A549 (cell line): Measurements from ENCODE around the gene TMEM232. TPM values are rescaled to one million over a fixed set of nuclear protein-coding genes. Genes with fewer than 3 reads are reported as not detected.

Experiments
- ATAC-seq, 2 experiments: fragments of 200-7000 bp in 1 of 2; fragments of >200 bp in 1 of 2; cut with Nextera tagmentation in 1 of 2; cut with Tn5 transposase in 1 of 2; 3 replicates each; pipeline versions ENCODE4 v1.8.0 to v1.9.1; 2018 to 2020; ENCODE audit warnings: mild to moderate bottlenecking in 1 of 2, moderate library complexity in 1 of 2
- CTCF ChIA-PET: fragments of 300-600 bp; sonication (Branson Sonifier 250); formaldehyde crosslinking; extraction: SDS; loops from one replicate; lab custom pipeline; 2021; ENCODE audit warnings: antibody characterized with exemption, inconsistent platforms; lab: Yijun Ruan, JAX
- POLR2A ChIA-PET: fragments of 350-600 bp; formaldehyde crosslinking; extraction: SDS; loops from one replicate; lab custom pipeline; 2021; ENCODE audit warnings: antibody characterized with exemption, inconsistent platforms; lab: Yijun Ruan, JAX
- DNase-seq, 2 experiments: peaks; one replicate each; pipeline versions ENCODE4 v3.0.0 to v3.0.0-alpha.2; 2011 to 2016; ENCODE audit warnings: low read depth in 1 of 2, low spot score in 1 of 2
- FAIRE-seq: peaks from 2 replicates; lab custom pipeline; 2011; peaks lifted over from hg19 to GRCh38; lab: Jason Lieb, UNC
- H3K27ac ChIP-seq, 2 experiments: fragments of >200 bp; sonication (Bioruptor Twin); formaldehyde crosslinking; 3 replicates each; pipeline ENCODE4 v1.5.1; 2016 to 2017
- H3K4me1 ChIP-seq: fragments of >200 bp; sonication (Bioruptor Twin); formaldehyde crosslinking; 3 replicates; pipeline ENCODE4 v1.6.1; 2016
- H3K4me2 ChIP-seq: fragments of >200 bp; sonication (Bioruptor Twin); formaldehyde crosslinking; 3 replicates; pipeline ENCODE4 v1.6.1; 2016
- H3K4me3 ChIP-seq: fragments of >200 bp; sonication (Bioruptor Twin); formaldehyde crosslinking; 3 replicates; pipeline ENCODE4 v1.5.1; 2016
- H3K9me3 ChIP-seq: fragments of >200 bp; sonication (Bioruptor Twin); formaldehyde crosslinking; 3 replicates; pipeline ENCODE4 v1.6.1; 2016
- ATOH8 ChIP-seq: fragments of 250-450 bp; sonication (Bioruptor Pico); IDR thresholded peaks from 2 replicates; pipeline ENCODE4 v1.5.0; 2020; ENCODE audit warnings: low read depth, mild to moderate bottlenecking, moderate library complexity
- CBX8 ChIP-seq: fragments of 200-600 bp; sonication (generic); IDR thresholded peaks from 2 replicates; pipeline ENCODE4 v1.6.1; 2016
- CHD2 ChIP-seq: fragments of 150-350 bp; IDR thresholded peaks from 2 replicates; pipeline ENCODE4 v1.6.1; 2014; ENCODE audit warnings: low read length; ENCODE audit not compliant: partially characterized antibody
- EHF ChIP-seq: fragments of 250-450 bp; sonication (Bioruptor Pico); IDR thresholded peaks from 2 replicates; pipeline ENCODE4 v1.5.0; 2020; ENCODE audit warnings: mild to moderate bottlenecking
- EHMT2 ChIP-seq: fragments of 200-600 bp; sonication (generic); IDR thresholded peaks from 2 replicates; pipeline ENCODE4 v1.6.1; 2016; ENCODE audit warnings: antibody characterized with exemption, low read depth, mild to moderate bottlenecking, moderate library complexity
- FOSL2 ChIP-seq, 2 experiments: fragments of 450-650 bp in 1 of 2; fragments of >200 bp in 1 of 2; sonication (Bioruptor Twin) in 1 of 2; formaldehyde crosslinking; IDR thresholded peaks; 2 replicates each; pipeline versions ENCODE4 v1.5.0 to v1.6.1; 2016 to 2020; ENCODE audit warnings: mild to moderate bottlenecking in 1 of 2, moderate library complexity in 1 of 2
- HOXA7 ChIP-seq: fragments of 250-450 bp; sonication (Bioruptor Pico); IDR thresholded peaks from 2 replicates; pipeline ENCODE4 v1.5.0; 2020; ENCODE audit warnings: mild to moderate bottlenecking, moderate library complexity
- HOXB13 ChIP-seq: fragments of 250-450 bp; sonication (Bioruptor Pico); IDR thresholded peaks from 2 replicates; pipeline ENCODE4 v1.5.0; 2020; ENCODE audit warnings: low read depth, mild to moderate bottlenecking, moderate library complexity
- JUNB ChIP-seq: fragments of >200 bp; sonication (Bioruptor Twin); formaldehyde crosslinking; IDR thresholded peaks from 2 replicates; pipeline ENCODE4 v1.6.1; 2016
- KDM1A ChIP-seq: fragments of 200-600 bp; sonication (generic); IDR thresholded peaks from 2 replicates; pipeline ENCODE4 v1.6.1; 2016; ENCODE audit warnings: low read depth, mild to moderate bottlenecking
- KDM5A ChIP-seq: fragments of 200-600 bp; sonication (generic); IDR thresholded peaks from 2 replicates; pipeline ENCODE4 v1.6.1; 2016; ENCODE audit warnings: antibody characterized with exemption, mild to moderate bottlenecking
- MAFK ChIP-seq: fragments of 450-650 bp; IDR thresholded peaks from 2 replicates; pipeline ENCODE4 v1.6.1; 2014; ENCODE audit not compliant: partially characterized antibody
- NFE2L2 ChIP-seq: fragments of 150-350 bp; conservative IDR thresholded peaks from 2 replicates; pipeline ENCODE4 v1.6.1; 2014; ENCODE audit warnings: low read length
- NPAS2 ChIP-seq: fragments of 250-450 bp; sonication (Bioruptor Pico); IDR thresholded peaks from 2 replicates; pipeline ENCODE4 v1.8.0; 2022; ENCODE audit warnings: mild to moderate bottlenecking, moderate library complexity, borderline replicate concordance
- POLR2A ChIP-seq: IDR thresholded peaks from 2 replicates; pipeline ENCODE4 v1.6.1; 2012; ENCODE audit warnings: mild to moderate bottlenecking, low read length
- POLR2AphosphoS2 ChIP-seq: conservative IDR thresholded peaks from 2 replicates; pipeline ENCODE4 v1.6.1; 2012; ENCODE audit warnings: low read length, improper control_type of control experiment, inconsistent platforms
- RAD21 ChIP-seq, 2 experiments: fragments of >200 bp in 1 of 2; sonication (Bioruptor Twin) in 1 of 2; formaldehyde crosslinking in 1 of 2; IDR thresholded peaks in 1 of 2; conservative IDR thresholded peaks in 1 of 2; 2 replicates in 1 of 2; 3 replicates in 1 of 2; pipeline ENCODE4 v1.6.1; 2012 to 2018; ENCODE audit warnings: inconsistent platforms in 1 of 2
- RARB ChIP-seq: fragments of 250-450 bp; sonication (Bioruptor Pico); IDR thresholded peaks from 2 replicates; pipeline ENCODE4 v1.8.0; 2021; ENCODE audit warnings: mild to moderate bottlenecking, moderate library complexity
- RCOR1 ChIP-seq: fragments of 150-350 bp; IDR thresholded peaks from 2 replicates; pipeline ENCODE4 v1.6.1; 2014; ENCODE audit warnings: antibody characterized with exemption, low read length, low read depth
- RFX5 ChIP-seq: fragments of 450-650 bp; IDR thresholded peaks from 2 replicates; pipeline ENCODE4 v1.7.1; 2014; ENCODE audit warnings: antibody characterized with exemption, mild to moderate bottlenecking, moderate library complexity
- SMC3 ChIP-seq: fragments of >200 bp; sonication (Bioruptor Twin); formaldehyde crosslinking; IDR thresholded peaks from 3 replicates; pipeline ENCODE4 v1.6.1; 2018; ENCODE audit warnings: inconsistent platforms
- SREBF2 ChIP-seq: fragments of 450-650 bp; IDR thresholded peaks from 2 replicates; pipeline ENCODE4 v1.6.1; 2014; ENCODE audit warnings: mild to moderate bottlenecking, moderate library complexity
- TFCP2L1 ChIP-seq: fragments of 250-450 bp; sonication (Bioruptor Pico); IDR thresholded peaks from 2 replicates; pipeline ENCODE4 v1.5.0; 2021; ENCODE audit warnings: mild to moderate bottlenecking
- TP53 ChIP-seq: fragments of 250-450 bp; sonication (Bioruptor Pico); IDR thresholded peaks from 2 replicates; pipeline ENCODE4 v1.5.0; 2021; ENCODE audit warnings: mild to moderate bottlenecking, moderate library complexity
- ZC3H11A ChIP-seq: fragments of 450-650 bp; IDR thresholded peaks from 2 replicates; pipeline ENCODE4 v1.6.1; 2014; ENCODE audit warnings: antibody characterized with exemption, mild to moderate bottlenecking
- ZFP36 ChIP-seq: fragments of 450-650 bp; IDR thresholded peaks from 2 replicates; pipeline ENCODE4 v1.6.1; 2014; ENCODE audit warnings: borderline replicate concordance; ENCODE audit not compliant: partially characterized antibody
- ZSCAN20 ChIP-seq: fragments of 250-450 bp; sonication (Bioruptor Pico); IDR thresholded peaks from 2 replicates; pipeline ENCODE4 v1.8.0; 2022; ENCODE audit warnings: mild to moderate bottlenecking, moderate library complexity
- WGBS: methylation state at CpG from one replicate; pipeline ENCODE4 v1.1.6; 2017; ENCODE audit errors: missing lambda C conversion rate; 5-methylcytosine and 5-hydroxymethylcytosine counted together
- polyA plus RNA-seq, 4 experiments: library from polyadenylated mRNA; depleted of rRNA in 3 of 4; stranded (reverse); fragments of >200 nt; fragmentation: RNase III in 1 of 4; extraction: RNeasy Plus Mini Kit Qiagen cat#74134 plus additional on column Dnase treatment in 1 of 4; gene quantifications; 2 replicates in 3 of 4; 3 replicates in 1 of 4; pipeline ENCODE4 v1.2.3, GENCODE V29; 2011 to 2017

TMEM232 gene
- polyA plus RNA-seq, 2 of the 4 experiments (the other 2 are of a cell fraction), result 0.12 to 0.39 TPM

- H3K4me1 ChIP-seq, result no peaks in the 10 kb centered on the region
- ATAC-seq (no peak), DNase-seq (no peak), FAIRE-seq (no peak)
- H3K9me3 ChIP-seq, result no peaks in the 10 kb centered on the region
- TF ChIP-seq RARB (CRISPR knock-in tag) (no peak), NFE2L2 (no peak), ZFP36 (no peak), KDM5A (no peak), TP53 (CRISPR knock-in tag) (no peak), POLR2AphosphoS2 (no peak), RAD21 (conservative IDR thresholded peaks at IDR 0.05 in 1 of 2, IDR thresholded peaks at IDR 0.05 in 1 of 2) (no peak), ATOH8 (no peak), NPAS2 (CRISPR knock-in tag) (no peak), ZC3H11A (no peak), KDM1A (no peak), HOXB13 (CRISPR knock-in tag) (no peak), EHMT2 (no peak)
- no peak overlapping the region for H3K4me3 ChIP-seq
- H3K4me2 ChIP-seq, result no peak overlapping the region
- CTCF ChIA-PET, result interaction anchor here (1.0 kb wide), 1 partner anchor 15 kb away, joined by 3 read pairs; no protein-coding TSS in a partner anchor
- POLR2A ChIA-PET, result no interaction called here
- H3K27ac ChIP-seq, result no peak overlapping the region
Observed at GRCh38 chr5:110623874-110624273, 102.6 kb downstream of the TMEM232 start.

GRCh38 chr5:110618941-110619340 is 107.5 kb downstream of the TMEM232 start:
- no peak overlapping the region for H3K4me2 ChIP-seq
- DNase-seq (no peak), ATAC-seq (no peak), FAIRE-seq (no peak)
- no peak for TF ChIP-seq JUNB
- TF ChIP-seq HOXA7 (CRISPR knock-in tag), result no peak
- TF ChIP-seq MAFK, result peak; percentile 53
- TF ChIP-seq ZSCAN20 (CRISPR knock-in tag), result no peak
- no peak for TF ChIP-seq FOSL2 (IDR thresholded peaks at IDR 0.05)
- TF ChIP-seq FOSL2 (CRISPR knock-in tag; IDR thresholded peaks at IDR 0.05), result no peak
- H3K27ac ChIP-seq, result no peak overlapping the region
- POLR2A ChIA-PET, result no interaction called here
- WGBS, result 20% methylated on average over 1 of the region's 1 CpG
- H3K4me3 ChIP-seq, result no peak overlapping the region
- CTCF ChIA-PET, result no interaction called here
- H3K9me3 ChIP-seq, result peaks cover 3% of the 10 kb centered on the region; the same call in 1 of the 3 replicates
- no peaks in the 10 kb centered on the region for H3K4me1 ChIP-seq

GRCh38 chr5:110616009-110616408 is 110.5 kb downstream of the TMEM232 start:
- WGBS, result 0% methylated on average over 1 of the region's 1 CpG
- no peak for FAIRE-seq

More at GRCh38 chr5:110616009-110616408, 110.5 kb downstream of the TMEM232 start:
- Histone ChIP-seq H3K27ac (no peak overlapping the region), H3K4me1 (no peaks in the 10 kb centered on the region), H3K9me3 (peaks cover 3% of the 10 kb centered on the region; the same call in 1 of the 3 replicates), H3K4me2 (no peak overlapping the region), H3K4me3 (no peak overlapping the region)
- POLR2A ChIA-PET, result no interaction called here
- ATAC-seq (no peak), DNase-seq (no peak)
- no peak for TF ChIP-seq MAFK
- TF ChIP-seq POLR2A, result no peak
- no peak for TF ChIP-seq JUNB
- no peak for TF ChIP-seq EHF (CRISPR knock-in tag)
- no peak for TF ChIP-seq ATOH8
- no peak for TF ChIP-seq CHD2
- no peak for TF ChIP-seq RFX5
- TF ChIP-seq HOXB13 (CRISPR knock-in tag), result no peak
- TF ChIP-seq NPAS2 (CRISPR knock-in tag), result no peak
- TF ChIP-seq RCOR1, result no peak
- no peak for TF ChIP-seq TFCP2L1 (CRISPR knock-in tag)
- no peak for TF ChIP-seq SREBF2
- no peak for TF ChIP-seq SMC3
- TF ChIP-seq EHMT2, result no peak
- no peak for TF ChIP-seq TP53 (CRISPR knock-in tag)
- TF ChIP-seq ZFP36, result no peak
- no peak for TF ChIP-seq CBX8
- CTCF ChIA-PET, result no interaction called here
